AG09309 (cell line): ENCODE measurements around the gene BICD2.

Experiments
- DNase-seq: peaks from one replicate; pipeline ENCODE4 v3.0.0-alpha.2; 2010; ENCODE audit warnings: low read depth
- H3K4me3 ChIP-seq: 2 replicates; pipeline ENCODE4 v1.5.1; 2011; ENCODE audit warnings: mild to moderate bottlenecking, low read depth, low read length, moderate library complexity; ENCODE audit not compliant: control insufficient read depth
- TF ChIP-seq, protein P1 (sequence below): IDR thresholded peaks from 2 replicates; pipeline ENCODE4 v1.5.1; 2011; ENCODE audit warnings: mild to moderate bottlenecking, low read depth, low read length, inconsistent platforms; ENCODE audit not compliant: insufficient read depth, control insufficient read depth; ENCODE audit errors: missing control alignments

Gene BICD2

DNA sequence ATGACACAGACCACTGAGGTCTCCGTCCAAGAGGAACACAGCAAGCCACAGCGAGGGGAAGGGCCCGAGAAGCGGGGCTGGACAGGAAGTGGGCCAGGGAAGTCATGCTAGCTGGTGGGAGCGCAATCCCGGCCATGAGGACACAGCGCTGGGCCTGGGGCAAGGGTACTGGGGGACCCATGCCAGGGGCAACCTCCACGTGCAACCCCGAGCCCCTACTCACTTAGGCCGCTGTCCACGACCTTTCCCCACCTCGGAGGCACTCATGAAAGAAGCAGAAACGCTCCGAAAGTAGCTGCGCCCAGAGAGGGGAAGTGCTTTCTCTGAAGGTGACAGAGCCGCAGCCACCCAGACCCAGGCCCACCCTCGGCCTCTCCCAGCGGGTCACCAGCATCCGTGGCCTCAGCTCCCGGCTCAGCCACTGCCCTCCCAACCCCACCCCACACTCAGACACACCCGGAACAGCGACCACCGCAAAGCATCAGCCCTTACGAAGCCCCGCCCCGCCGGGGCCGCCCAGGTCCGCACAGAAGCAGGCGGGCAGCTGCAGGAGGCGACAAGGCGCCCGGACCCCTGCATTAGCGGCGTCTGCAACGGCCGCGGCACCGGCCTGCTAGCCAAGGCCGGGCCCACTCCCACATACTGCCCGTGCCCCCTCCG, 782 bp downstream of the BICD2 start:
- no peak for DNase-seq
- TF ChIP-seq, protein P1, sequence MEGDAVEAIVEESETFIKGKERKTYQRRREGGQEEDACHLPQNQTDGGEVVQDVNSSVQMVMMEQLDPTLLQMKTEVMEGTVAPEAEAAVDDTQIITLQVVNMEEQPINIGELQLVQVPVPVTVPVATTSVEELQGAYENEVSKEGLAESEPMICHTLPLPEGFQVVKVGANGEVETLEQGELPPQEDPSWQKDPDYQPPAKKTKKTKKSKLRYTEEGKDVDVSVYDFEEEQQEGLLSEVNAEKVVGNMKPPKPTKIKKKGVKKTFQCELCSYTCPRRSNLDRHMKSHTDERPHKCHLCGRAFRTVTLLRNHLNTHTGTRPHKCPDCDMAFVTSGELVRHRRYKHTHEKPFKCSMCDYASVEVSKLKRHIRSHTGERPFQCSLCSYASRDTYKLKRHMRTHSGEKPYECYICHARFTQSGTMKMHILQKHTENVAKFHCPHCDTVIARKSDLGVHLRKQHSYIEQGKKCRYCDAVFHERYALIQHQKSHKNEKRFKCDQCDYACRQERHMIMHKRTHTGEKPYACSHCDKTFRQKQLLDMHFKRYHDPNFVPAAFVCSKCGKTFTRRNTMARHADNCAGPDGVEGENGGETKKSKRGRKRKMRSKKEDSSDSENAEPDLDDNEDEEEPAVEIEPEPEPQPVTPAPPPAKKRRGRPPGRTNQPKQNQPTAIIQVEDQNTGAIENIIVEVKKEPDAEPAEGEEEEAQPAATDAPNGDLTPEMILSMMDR, result no peak
- H3K4me3 ChIP-seq, result peak overlapping the region; percentile 65

DNA sequence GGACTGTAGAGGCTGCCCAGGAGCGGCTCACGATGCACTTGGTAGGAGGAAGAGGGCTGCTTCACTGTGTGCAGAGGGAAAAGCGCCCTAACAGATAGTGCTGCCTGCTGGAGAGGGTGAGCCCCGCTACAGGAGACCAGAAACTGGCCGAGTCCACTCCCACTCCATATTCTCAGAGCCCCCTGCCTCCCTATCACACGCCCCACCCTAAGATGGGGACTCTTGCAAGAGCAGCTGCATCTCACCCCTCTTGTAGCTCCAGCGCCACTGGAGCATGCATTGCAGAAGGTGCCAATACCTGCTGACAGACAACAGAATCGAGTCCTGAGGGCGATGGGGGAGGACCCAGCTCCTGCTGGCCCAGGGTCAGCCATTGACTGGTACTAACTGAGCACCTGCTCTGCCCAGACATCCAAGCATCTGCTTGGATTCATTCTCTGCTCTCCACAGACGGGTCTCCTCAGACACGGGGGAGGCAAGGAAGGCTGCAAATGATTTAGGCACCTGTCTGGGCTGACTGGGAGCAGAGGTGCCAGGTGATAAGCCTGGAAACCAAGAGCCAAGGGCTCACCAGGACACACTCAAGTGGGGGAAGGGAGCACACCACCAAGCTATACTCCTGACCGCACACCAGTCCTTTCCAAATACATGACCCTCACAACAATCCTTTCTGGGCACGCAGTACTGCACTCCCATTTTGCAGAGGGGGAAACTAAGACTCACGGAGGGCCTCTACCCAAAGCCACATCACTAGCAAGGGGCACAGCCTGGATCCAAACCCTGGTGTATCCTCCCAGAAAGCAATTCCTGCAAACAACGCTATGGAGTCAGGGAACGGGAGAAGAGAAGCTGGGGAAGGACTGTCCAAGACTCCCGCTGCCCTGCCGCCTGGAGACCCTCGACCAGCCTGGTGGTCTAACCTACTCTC, 1.6 kb downstream of the BICD2 start:
- peak overlapping the region; percentile 65 for H3K4me3 ChIP-seq
- DNase-seq, result no peak
- TF ChIP-seq, protein P1, result no peak

DNA sequence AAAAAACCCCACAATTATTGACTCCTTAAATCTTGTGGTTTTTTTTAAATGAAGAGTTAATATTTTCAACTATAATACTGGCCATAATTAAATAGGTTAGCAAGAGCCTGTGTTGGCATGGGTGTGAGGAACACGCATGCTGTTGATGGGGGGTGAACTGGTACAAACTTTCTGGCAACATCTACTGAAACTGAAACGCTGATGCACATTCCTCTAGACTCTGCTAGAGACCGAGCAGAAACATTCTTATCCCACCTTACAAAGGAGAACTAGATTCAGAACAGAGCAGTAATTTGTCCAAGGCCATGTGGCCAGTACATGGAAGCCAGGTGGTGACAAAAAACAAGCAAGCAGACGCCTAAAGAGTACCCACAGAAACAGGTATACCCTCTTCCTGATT, 2.4 kb downstream of the BICD2 start:
- no peak overlapping the region for H3K4me3 ChIP-seq
- no peak for DNase-seq
- TF ChIP-seq, protein P1, result no peak

DNA sequence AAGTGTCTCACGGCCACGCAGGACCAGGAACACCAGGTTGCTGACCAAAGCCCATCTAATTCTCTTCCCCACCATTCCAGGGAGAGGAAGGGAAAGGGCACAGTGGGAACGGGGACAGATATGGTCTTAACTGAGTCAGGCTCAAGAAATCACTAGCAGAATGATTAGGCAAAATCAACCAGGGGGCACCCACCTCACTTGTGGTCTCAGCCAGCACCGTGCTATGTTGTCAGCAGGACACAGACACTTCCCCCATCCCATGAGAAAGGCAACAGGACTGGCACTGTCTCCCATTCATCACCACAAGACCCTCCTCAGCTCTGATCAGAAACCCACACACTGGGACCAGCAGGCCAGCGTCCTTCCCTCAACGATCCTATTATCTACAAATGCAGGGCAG, 2.9 kb downstream of the BICD2 start:
- TF ChIP-seq, protein P1, result no peak
- no peak overlapping the region for H3K4me3 ChIP-seq
- DNase-seq, result no peak

DNA sequence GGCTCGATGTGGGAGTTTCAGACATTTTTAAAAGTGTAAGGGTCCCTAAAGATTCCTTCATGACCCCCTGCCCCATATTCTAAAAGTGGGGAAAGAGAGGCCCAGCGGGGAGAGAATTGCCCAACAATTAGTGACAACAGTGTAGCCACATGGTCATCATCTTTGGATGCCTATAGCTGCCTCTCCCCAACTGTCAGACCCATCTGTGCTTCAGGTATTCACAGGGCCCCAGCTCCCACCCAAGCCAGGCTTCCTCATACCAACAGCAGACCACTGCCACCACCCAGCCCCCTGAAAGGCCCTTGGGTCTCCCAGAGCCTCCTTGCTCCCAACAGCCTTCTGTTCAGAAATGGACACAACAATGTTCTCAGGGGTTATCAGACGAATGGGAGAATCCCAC, 4.1 kb downstream of the BICD2 start:
- DNase-seq, result no peak
- H3K4me3 ChIP-seq, result no peak overlapping the region
- TF ChIP-seq, protein P1, result no peak

DNA sequence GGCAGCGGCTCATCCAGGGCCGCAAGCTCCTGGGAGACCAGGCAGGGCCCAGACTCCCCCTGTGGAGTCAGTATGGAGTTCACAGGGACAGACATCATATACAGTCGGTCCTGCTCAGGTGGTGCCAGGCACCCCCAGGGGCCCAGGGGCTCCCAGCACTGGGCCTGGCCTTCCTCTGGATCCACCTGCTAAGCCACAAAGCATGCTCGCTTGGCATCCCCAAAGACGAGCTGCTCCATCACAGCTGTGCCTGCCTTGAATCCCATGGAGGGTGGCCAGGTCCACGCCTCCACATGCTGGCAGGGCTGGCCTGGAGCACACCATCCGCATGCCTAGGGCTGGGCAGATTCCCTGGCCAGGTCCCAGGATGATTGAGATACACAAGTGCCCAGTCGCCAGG, 4.6 kb downstream of the BICD2 start:
- H3K4me3 ChIP-seq, result no peak overlapping the region
- TF ChIP-seq, protein P1, result no peak
- no peak for DNase-seq
